Stimulated activated CD4-positive, alpha-beta T cell treated with anti-CD3 and anti-CD28 coated beads, Interleukin-12 subunit alpha, Interleukin-12 subunit beta, amount 100 ng/mL, for 4 hours (primary cell): ENCODE results near the gene RASAL3.
"Not testable (repeated sequence)": the region's sequence is repeated elsewhere in the genome, so short reads cannot be mapped to it uniquely, and the experiment has no call there.

Experiments used
- DNase-seq: peaks from one replicate; pipeline ENCODE4 v3.0.0-alpha.2; 2020

RASAL3 gene

GRCh38 chr19:15464394-15465385 is at the start of gene RASAL3:
RASAL3 (minus strand) TSS chr19:15464544; CDS start chr19:15464358, 186 bp downstream.
- DNase-seq, result peak; percentile 60

GRCh38 chr19:15511671-15512424 is 47.5 kb upstream of the RASAL3 start:
- no peak for DNase-seq

GRCh38 chr19:15508035-15508710 is 43.8 kb upstream of the RASAL3 start, which contains the start of gene CYP4F22:
CYP4F22 (plus strand) TSS chr19:15508525; CDS start chr19:15525337, 16,812 bp downstream.
- DNase-seq, result peak; percentile 16

GRCh38 chr19:15507068-15508034 is 43.0 kb upstream of the RASAL3 start:
- DNase-seq, result no peak

GRCh38 chr19:15506074-15506571 is 41.8 kb upstream of the RASAL3 start:
- DNase-seq, result no peak

GRCh38 chr19:15502264-15502663 is 37.9 kb upstream of the RASAL3 start:
- DNase-seq, result no peak

- no peak for DNase-seq
These were observed 37.3 kb upstream of the RASAL3 start for GRCh38 chr19:15501596-15501995.

GRCh38 chr19:15498910-15499309 is 34.6 kb upstream of the RASAL3 start:
- no peak for DNase-seq

GRCh38 chr19:15498156-15498858 is 34.0 kb upstream of the RASAL3 start:
- DNase-seq, result no peak

GRCh38 chr19:15495151-15495550 is 30.8 kb upstream of the RASAL3 start:
- no peak for DNase-seq

GRCh38 chr19:15488489-15489226 is 24.3 kb upstream of the RASAL3 start:
- DNase-seq, result no peak

- DNase-seq, result no peak
These were observed 22.7 kb upstream of the RASAL3 start for GRCh38 chr19:15487038-15487437.

GRCh38 chr19:15485768-15486167 is 21.4 kb upstream of the RASAL3 start:
- not testable (repeated sequence) for DNase-seq

GRCh38 chr19:15480996-15481395 is 16.7 kb upstream of the RASAL3 start:
- DNase-seq, result not testable (repeated sequence)

GRCh38 chr19:15479391-15480345 is 15.3 kb upstream of the RASAL3 start, which contains the start of gene PGLYRP2:
PGLYRP2 (minus strand) TSS chr19:15479501; CDS start chr19:15479371, 130 bp downstream.
- no peak for DNase-seq

GRCh38 chr19:15476325-15476724 is 12.0 kb upstream of the RASAL3 start:
- DNase-seq, result no peak

GRCh38 chr19:15475611-15476010 is 11.3 kb upstream of the RASAL3 start:
- DNase-seq, result no peak

GRCh38 chr19:15475169-15475568 is 10.8 kb upstream of the RASAL3 start:
- DNase-seq, result no peak

GRCh38 chr19:15473821-15474220 is 9.5 kb upstream of the RASAL3 start:
- DNase-seq, result not testable (repeated sequence)
